HL-60 (cell line): ENCODE results near the gene MTMR1.

Experiments
- DNase-seq, 2 experiments: peaks; one replicate each; pipeline ENCODE4 v3.0.0-alpha.2; 2010 to 2020; ENCODE audit warnings: low read depth in 1 of 2, low spot score in 1 of 2
- H3K27ac ChIP-seq: fragments of 250-450 bp; sonication (Bioruptor Pico); replicated peaks from 2 replicates; pipeline ENCODE4 v1.5.1; 2020; ENCODE audit warnings: mild to moderate bottlenecking, moderate library complexity
- H3K27me3 ChIP-seq: fragments of 250-450 bp; sonication (Bioruptor Pico); 2 replicates; pipeline ENCODE4 v1.5.1; 2021; ENCODE audit warnings: mild to moderate bottlenecking, moderate library complexity; ENCODE audit not compliant: insufficient read depth, poor library complexity, severe bottlenecking
- H3K4me3 ChIP-seq: replicated peaks from 2 replicates; pipeline ENCODE4 v1.5.1; 2011; ENCODE audit warnings: mild to moderate bottlenecking, control low read depth, low read length; ENCODE audit not compliant: insufficient read depth
- CTCF ChIP-seq: IDR thresholded peaks from one replicate; pipeline ENCODE4 v1.5.1; 2011; ENCODE audit warnings: low read length, control low read depth, inconsistent platforms; ENCODE audit not compliant: insufficient read depth
- GABPA ChIP-seq: IDR thresholded peaks from 2 replicates; pipeline ENCODE4 v1.6.1; 2012; ENCODE audit warnings: low read depth
- POLR2AphosphoS5 ChIP-seq: IDR thresholded peaks from 2 replicates; pipeline ENCODE4 v1.6.1; 2012; ENCODE audit warnings: low read depth
- REST ChIP-seq: IDR thresholded peaks from 2 replicates; pipeline ENCODE4 v1.6.1; 2012; ENCODE audit warnings: low read depth; ENCODE audit not compliant: insufficient replicate concordance
- SPI1 ChIP-seq: IDR thresholded peaks from 2 replicates; pipeline ENCODE4 v1.6.1; 2012; ENCODE audit warnings: low read depth, mild to moderate bottlenecking, borderline replicate concordance

Gene MTMR1

DNA sequence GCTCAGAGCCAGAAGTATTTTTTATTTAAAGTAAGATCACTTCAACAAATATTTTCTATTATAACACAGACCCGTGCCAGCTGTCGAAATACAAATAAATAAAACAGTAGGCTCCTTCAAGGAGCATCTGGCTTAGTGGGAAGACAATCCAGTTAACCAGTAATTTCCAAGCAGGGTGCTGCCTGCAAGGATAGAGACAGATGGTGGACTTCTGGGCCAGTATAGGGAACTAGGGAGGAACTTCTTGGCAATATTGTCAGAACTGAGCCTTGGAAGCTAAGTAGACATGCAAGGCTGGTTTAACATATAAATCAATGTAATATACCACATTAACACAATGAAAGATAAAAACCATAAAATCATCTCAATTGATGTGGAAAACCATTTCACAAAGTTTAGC lies 17.0 kb upstream of the MTMR1 start:
- H3K4me3 ChIP-seq: no peak overlapping the region
- DNase-seq: no peak
- TF ChIP-seq GABPA (no peak), POLR2AphosphoS5 (no peak), CTCF (no peak), SPI1 (no peak), REST (no peak)
- H3K27me3 ChIP-seq: no peaks in the 10 kb centered on the region
- H3K27ac ChIP-seq: no peak overlapping the region

- Histone ChIP-seq H3K27ac (no peak overlapping the region), H3K27me3 (no peaks in the 10 kb centered on the region), H3K4me3 (no peak overlapping the region)
- TF ChIP-seq CTCF (no peak), SPI1 (no peak), POLR2AphosphoS5 (no peak), GABPA (no peak), REST (no peak)
- DNase-seq: no peak
Measured at GRCh38 chrX:150680974-150681373, 12.2 kb upstream of the MTMR1 start.

GRCh38 chrX:150683112-150683511 lies 10.1 kb upstream of the MTMR1 start:
- H3K4me3 ChIP-seq: no peak overlapping the region
- TF ChIP-seq SPI1 (no peak), POLR2AphosphoS5 (no peak), REST (no peak), GABPA (no peak), CTCF (no peak)

More at GRCh38 chrX:150683112-150683511, 10.1 kb upstream of the MTMR1 start:
- no peak overlapping the region for H3K27ac ChIP-seq
- no peak for DNase-seq
- no peaks in the 10 kb centered on the region for H3K27me3 ChIP-seq
